Subcutaneous adipose tissue (tissue), 4 donors: ENCODE data around the gene EXOC4. TPM values are rescaled to one million over a fixed set of nuclear protein-coding genes. Genes with fewer than 3 reads are reported as not detected.

Experiments
- total RNA-seq, 4 donors: library from RNA; depleted of rRNA; stranded (reverse); fragments of >200 nt; gene quantifications; one replicate each; pipeline ENCODE4 v1.1.0, GENCODE V29; 2016
- TF ChIP-seq, protein P1 (sequence below): fragments of 450-650 bp; IDR thresholded peaks from one replicate; pipeline ENCODE4 v1.5.1; 2016; ENCODE audit warnings: low read depth, mild to moderate bottlenecking, control low read depth, antibody characterized with exemption, moderate library complexity

EXOC4 gene
- total RNA-seq, 4 donors from 2014 or later = 62.9 to 84.3 (median 77.3) TPM

DNA sequence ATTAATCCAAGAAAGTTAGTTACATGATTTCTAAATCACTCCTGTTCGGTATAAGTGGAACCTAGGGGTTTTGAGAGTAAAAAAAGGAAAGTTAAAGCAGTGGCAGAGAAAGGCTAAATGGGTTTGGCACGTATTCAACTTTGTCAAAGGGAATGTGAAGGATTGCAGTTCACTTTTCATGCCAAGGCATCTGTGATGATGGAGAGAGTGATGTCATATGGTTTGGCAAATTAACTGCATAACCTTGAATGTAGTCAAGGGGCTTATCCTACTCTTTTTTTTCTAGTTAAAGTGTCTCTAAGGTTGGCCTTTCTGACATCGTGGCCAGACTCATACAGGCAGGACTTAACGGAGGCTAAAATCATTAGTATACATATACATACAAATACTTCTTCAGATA is 277.8 kb downstream of the EXOC4 start:
- TF ChIP-seq, protein P1, sequence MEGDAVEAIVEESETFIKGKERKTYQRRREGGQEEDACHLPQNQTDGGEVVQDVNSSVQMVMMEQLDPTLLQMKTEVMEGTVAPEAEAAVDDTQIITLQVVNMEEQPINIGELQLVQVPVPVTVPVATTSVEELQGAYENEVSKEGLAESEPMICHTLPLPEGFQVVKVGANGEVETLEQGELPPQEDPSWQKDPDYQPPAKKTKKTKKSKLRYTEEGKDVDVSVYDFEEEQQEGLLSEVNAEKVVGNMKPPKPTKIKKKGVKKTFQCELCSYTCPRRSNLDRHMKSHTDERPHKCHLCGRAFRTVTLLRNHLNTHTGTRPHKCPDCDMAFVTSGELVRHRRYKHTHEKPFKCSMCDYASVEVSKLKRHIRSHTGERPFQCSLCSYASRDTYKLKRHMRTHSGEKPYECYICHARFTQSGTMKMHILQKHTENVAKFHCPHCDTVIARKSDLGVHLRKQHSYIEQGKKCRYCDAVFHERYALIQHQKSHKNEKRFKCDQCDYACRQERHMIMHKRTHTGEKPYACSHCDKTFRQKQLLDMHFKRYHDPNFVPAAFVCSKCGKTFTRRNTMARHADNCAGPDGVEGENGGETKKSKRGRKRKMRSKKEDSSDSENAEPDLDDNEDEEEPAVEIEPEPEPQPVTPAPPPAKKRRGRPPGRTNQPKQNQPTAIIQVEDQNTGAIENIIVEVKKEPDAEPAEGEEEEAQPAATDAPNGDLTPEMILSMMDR = no peak

DNA sequence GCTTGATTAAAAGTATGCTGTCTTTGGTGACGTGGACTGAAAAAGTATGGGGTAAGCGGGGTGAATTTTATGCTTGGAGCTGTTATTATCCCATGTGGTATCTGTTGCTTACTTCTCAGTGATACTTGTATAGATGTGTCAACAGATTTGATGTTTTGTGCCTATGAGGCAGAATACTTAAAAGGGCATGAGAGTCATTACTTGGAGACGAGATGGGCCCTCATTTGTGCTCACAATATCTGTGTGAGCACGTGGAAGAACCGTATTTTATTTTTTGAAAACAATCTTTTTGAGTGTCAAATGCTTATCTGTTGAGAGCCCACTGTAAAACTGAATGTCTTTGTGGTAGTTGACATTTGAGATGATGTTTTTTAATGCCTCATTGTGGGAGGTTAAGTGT is 281.9 kb downstream of the EXOC4 start:
- TF ChIP-seq, protein P1 = no peak

DNA sequence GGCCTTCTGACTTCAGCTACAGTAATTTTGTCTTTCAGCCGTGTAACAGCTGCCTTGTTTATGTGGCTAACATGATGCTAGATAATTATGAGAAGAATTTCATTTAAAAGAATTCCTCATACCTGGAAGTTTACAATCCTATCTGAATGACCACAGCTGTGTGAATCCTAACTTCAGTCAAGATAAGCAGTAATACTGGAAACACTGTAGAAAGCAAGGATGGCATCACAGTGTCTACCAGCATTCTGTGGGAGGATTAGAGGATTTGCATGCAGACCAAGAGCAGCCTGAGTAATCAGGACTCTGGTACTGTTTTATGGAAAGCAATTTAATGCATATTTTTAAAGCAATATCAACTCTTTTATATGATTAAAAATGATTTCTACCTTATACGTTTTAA is 282.4 kb downstream of the EXOC4 start:
- TF ChIP-seq, protein P1 = no peak

DNA sequence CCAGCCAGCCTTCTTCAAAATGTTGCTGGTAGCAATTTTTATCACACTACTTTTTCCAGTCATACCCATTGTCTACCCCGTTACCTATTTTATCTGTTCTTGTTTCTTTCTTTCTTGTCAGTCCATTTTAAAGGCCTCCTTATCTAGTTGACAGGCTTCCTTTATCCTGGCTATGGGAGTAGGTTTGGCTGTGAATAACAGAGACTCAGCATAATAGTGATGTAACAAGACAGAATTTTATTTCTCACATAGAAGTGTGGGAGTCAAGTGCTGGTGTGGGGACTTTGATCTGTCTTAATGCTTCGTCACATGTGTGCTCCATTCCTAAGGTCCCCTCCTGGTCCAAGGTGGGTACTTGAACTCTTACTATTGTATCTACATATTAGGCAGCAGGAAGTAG is 283.6 kb downstream of the EXOC4 start:
- TF ChIP-seq, protein P1 = no peak

DNA sequence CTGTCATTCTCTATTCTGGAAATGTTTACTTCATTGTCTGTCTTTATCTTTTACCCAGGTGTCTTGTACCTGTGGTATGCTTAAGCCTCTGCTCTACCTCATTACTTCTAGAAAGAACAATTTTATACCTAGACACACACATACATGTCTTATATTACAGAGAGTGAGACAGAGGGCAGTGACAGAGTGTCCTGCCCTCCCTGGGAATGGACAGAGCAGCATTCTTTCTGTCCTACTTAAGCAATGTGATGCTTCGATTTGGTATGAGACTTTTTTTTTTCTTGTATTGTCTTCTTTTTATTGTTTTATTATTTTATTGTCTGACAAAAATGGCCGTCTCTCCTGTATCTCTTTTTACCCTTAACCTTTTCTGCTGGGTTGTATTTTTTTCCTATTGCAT is 286.1 kb downstream of the EXOC4 start:
- TF ChIP-seq, protein P1 = no peak

DNA sequence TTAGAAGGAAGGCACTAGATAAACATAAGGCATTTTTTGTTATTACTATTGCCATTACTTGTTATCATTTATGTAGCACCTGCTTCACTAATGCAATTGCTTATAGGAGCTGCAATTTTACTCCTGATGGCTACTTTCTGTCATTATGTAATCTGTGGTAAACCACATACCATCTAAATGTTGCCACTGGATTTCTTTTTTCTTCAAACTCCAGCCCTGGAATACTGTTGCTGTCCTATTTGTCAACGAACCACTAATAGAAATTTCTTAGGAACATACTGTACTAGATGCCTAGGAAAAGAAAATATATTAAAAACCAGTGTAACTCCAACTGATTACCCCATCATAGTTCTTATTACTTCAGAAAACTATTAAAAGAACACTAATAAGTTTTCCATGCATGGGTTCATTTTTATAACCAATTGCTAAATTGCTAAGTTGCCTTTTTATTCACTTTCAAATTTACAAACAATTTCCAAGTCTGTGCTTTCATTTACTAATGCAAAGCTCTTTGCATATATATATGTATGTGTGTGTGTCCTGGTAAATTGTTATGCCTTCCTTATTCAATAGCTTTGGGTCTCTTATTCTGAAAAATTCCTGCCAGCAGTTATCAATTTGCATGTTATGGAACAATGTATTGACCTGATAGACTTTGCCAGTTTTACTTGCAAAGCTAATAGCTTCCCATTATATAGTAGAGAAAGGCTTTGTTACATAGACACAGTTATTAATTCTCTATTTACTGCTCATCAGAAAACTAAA is 287.4 kb downstream of the EXOC4 start:
- TF ChIP-seq, protein P1 = no peak

DNA sequence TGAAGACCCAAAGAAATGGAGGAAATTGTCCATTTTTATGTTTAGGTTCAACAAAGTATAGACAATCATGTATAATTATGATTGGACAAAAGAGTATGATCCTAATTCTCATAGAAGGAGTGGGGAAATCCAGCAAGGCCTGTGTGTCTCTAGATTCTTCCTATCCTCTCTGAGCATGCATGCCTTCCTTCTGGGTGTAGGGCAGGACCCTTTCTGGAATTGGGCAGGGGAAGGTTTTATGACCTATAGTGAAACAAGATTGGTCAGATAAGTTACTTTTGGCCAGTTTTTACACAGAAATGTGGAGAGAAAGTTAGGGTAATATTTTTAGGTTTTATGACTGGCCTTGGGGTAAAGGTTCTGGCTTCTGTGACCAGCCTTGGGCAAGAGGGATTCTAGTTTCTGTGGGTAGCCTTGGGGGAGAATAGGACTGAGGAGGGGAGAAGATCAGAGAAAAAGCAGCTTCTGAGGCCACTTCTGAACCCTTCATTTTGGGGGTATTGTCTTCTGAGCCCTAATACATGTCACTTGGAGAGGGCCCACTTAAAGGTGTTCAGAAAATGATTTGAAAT is 289.4 kb downstream of the EXOC4 start:
- TF ChIP-seq, protein P1 = no peak
